NK-92 (cell line): ENCODE results near the gene DAPK1.
"Not testable (repeated sequence)": the region's sequence is repeated elsewhere in the genome, so short reads cannot be mapped to it uniquely, and the experiment has no call there.

ENCODE experiments used
- DNase-seq: peaks from one replicate; lab custom pipeline; 2025; ENCODE audit not compliant: unreplicated experiment; lab: John Stamatoyannopoulos, UW

Gene DAPK1

GRCh38 chr9:87540444-87541105, 42.9 kb downstream of the DAPK1 start:
- no peak for DNase-seq

GRCh38 chr9:87541663-87542062, 44.0 kb downstream of the DAPK1 start:
- DNase-seq: no peak

GRCh38 chr9:87542141-87542540, 44.5 kb downstream of the DAPK1 start:
- DNase-seq: no peak

DNA sequence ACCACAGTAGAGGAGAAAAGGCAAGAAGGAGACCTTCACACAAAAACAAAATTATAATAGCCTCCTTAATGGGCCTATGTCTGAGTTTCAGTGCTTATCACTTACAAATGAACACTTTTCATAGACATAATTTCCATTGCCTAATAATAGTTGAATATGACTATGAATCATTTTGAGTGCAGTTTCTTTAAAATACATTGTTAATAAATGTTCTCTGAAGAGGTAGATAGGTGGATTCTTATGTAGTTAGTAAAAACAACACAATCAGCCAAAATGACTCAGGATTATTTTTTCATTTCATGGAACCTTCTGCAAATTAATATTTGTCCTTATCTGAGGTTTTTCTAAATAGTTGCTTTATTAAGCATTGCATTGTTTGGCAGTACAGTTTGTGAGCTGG, 45.6 kb downstream of the DAPK1 start:
- DNase-seq: no peak

DNA sequence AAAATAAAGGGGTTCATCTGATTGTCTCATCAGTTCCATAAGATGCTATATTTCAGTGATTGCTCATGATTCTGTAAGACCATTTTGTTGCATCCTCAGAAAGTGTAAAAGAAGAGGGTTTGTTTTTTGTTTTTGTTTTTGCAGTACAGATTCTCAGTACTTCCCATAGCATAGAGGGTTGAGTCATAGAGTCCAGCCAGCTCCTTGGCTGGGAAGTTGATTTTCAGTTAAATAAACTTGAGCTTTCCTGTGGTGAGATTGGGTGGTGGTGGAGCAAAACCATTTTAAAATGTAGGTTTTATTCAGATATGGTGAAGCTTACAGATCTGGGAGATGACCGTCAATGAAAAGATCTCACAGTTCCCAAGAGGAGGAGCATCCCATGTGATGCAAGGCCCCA, 48.2 kb downstream of the DAPK1 start:
- DNase-seq: no peak

GRCh38 chr9:87546704-87547103, 49.0 kb downstream of the DAPK1 start:
- no peak for DNase-seq

- DNase-seq: no peak
These were observed 50.0 kb downstream of the DAPK1 start for GRCh38 chr9:87547671-87548081.

DNA sequence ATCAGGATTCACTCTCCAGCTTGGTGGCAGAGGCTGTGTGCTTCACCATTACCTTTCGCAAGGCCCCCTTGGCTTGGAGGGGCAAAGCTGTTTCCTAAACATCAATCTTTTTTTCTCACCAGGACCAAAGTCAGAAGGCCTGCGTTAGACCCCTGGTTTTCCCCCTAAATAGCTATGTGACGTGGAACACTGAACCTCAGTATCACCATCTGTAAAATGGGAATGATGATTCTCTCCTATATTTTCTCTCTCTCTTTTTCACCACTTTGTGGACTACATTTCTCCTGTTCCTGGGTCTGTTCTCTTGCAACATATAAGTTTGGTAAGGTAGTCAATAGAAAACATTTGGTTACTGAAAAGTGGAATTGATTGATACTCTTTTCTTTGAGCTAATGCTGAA, 50.5 kb downstream of the DAPK1 start:
- no peak for DNase-seq

GRCh38 chr9:87549088-87549487, 51.4 kb downstream of the DAPK1 start:
- not testable (repeated sequence) for DNase-seq

- DNase-seq: no peak
These were observed 52.1 kb downstream of the DAPK1 start for GRCh38 chr9:87549791-87550190.

GRCh38 chr9:87550253-87550954, 52.7 kb downstream of the DAPK1 start:
- DNase-seq: no peak

GRCh38 chr9:87551772-87552217, 54.1 kb downstream of the DAPK1 start:
- no peak for DNase-seq

DNA sequence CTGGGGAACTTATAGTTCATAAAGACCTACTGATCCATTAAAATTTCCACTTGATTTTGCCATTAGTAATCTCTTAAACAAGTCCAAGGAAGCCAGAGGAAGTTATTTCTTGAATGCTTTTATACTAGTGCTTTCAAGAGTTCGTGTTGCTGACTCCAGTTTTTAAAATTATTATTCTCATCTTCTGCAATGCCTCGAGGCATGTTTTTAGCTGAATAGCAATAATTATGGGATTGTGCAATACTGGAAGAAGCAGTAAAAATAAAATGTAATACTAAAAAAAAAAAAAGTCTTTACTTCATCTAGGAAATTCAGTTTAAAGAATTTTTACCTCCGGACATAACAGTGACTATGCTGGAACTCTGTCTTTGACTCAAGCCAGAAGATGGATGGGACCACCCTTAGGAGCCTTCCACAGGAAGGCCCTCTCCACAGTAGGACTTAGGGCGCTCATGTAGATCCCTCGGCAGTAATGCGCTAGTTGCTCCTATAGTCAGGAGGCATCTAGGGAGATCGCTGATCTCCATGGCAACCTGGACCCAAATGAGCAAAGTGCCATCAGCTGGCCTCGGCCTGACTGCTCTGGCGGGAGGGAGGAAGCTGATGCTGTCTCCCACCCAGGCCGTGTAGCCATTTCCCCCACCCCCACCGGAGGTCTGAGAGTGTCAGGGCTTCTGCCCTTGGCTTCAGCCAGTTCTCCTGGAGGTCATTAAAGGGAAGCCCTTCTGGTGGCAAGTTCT, 56.7 kb downstream of the DAPK1 start:
- no peak for DNase-seq

GRCh38 chr9:87554976-87555375, 57.3 kb downstream of the DAPK1 start:
- no peak for DNase-seq

- DNase-seq: no peak
These were observed 58.4 kb downstream of the DAPK1 start for GRCh38 chr9:87556039-87556438.

- DNase-seq: no peak
These were observed 59.2 kb downstream of the DAPK1 start for GRCh38 chr9:87556821-87557220.

DNA sequence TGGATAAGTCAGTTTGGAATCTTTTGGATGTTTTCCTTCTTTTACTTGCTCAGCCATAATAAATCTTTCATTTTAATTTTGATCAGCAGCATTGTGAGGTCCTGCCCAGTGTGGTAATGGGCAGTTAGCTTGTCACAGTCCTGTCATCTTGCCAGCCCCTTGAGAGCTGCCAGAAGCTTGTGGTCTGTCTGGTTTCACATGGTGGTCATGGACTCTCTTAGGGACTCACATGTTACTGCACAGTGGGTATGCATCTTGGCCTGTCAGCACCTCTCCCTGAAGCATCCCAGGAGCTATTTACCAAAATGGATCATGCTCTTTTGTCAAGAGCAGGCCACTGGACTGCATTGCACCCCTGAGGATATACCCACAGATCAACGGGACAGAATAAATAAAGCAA, 60.3 kb downstream of the DAPK1 start:
- DNase-seq: no peak

- no peak for DNase-seq
These were observed 61.0 kb downstream of the DAPK1 start for GRCh38 chr9:87558606-87559190.

- DNase-seq: no peak
These were observed 64.4 kb downstream of the DAPK1 start for GRCh38 chr9:87562062-87562461.

- DNase-seq: no peak
These were observed 65.0 kb downstream of the DAPK1 start for GRCh38 chr9:87562530-87563170.

GRCh38 chr9:87564111-87564510, 66.4 kb downstream of the DAPK1 start:
- no peak for DNase-seq
